Placental pericyte (primary cell): ENCODE results near the gene PRRX1. TPM values are rescaled to one million over a fixed set of nuclear protein-coding genes. Genes with fewer than 3 reads are reported as not detected.

Experiments
- total RNA-seq: library from RNA; depleted of rRNA; stranded (reverse); fragments of >200 nt; gene quantifications from 2 replicates; pipeline ENCODE4 v1.2.3, GENCODE V29; 2012

The PRRX1 gene
- total RNA-seq: 68.1 and 370 TPM in 2 replicates

DNA sequence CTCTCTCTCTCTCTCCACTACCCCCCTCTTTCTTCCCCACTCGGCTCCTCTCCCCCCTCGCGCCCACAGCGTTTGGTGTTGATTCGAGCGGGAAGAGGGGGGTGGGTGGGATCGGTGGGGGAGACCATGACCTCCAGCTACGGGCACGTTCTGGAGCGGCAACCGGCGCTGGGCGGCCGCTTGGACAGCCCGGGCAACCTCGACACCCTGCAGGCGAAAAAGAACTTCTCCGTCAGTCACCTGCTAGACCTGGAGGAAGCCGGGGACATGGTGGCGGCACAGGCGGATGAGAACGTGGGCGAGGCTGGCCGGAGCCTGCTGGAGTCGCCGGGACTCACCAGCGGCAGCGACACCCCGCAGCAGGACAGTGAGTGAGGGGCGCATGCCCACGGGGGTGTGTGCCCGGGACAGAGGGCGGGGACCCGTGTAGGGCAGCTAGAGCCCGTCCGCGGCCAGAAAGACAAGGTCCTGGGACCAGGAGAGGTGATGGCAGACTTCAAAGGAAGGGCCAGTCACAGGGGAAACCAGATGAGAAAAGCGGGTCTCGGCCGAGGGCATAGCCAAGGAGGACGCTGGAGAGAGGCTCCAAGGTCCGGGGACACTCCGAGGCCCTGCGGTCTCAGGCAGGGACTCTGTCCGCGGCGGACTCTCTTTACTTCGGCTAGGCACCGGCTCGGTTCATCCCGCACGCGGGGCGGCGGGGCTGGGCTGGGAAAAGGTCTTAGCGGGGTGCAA lies at the start of gene PRRX1:
PRRX1 (plus strand) TSS at position 39 of the 735 bp plus-strand sequence; CDS start at position 127, 88 bp downstream.

Other genes starting within 250 kb of the PRRX1 start
- gene GORAB, start 132.0 kb upstream of the PRRX1 start, total RNA-seq: 16.2 and 18.8 TPM in 2 replicates